Smooth muscle cell (in vitro differentiated cells): ENCODE results near the gene TCFL5. TPM values are rescaled to one million over a fixed set of nuclear protein-coding genes. Genes with fewer than 3 reads are reported as not detected.

ENCODE experiments used
- DNase-seq: peaks from one replicate; lab custom pipeline; 2025; ENCODE audit not compliant: unreplicated experiment; lab: John Stamatoyannopoulos, UW
- H2AFZ ChIP-seq: fragments of 200-600 bp; sonication (generic); 2 replicates; pipeline ENCODE4 v1.6.0; 2016; ENCODE audit warnings: antibody characterized with exemption, low read depth, mild to moderate bottlenecking
- H3F3A ChIP-seq: fragments of 200-600 bp; sonication (generic); 2 replicates; pipeline ENCODE4 v1.6.0; 2017; ENCODE audit warnings: antibody characterized with exemption, low read depth
- H3K27ac ChIP-seq: fragments of 200-600 bp; sonication (generic); 2 replicates; pipeline ENCODE4 v1.5.1; 2016; ENCODE audit warnings: low read depth, mild to moderate bottlenecking
- H3K27me3 ChIP-seq: fragments of 200-600 bp; sonication (generic); 2 replicates; pipeline ENCODE4 v1.6.1; 2016; ENCODE audit warnings: low read depth, mild to moderate bottlenecking
- H3K36me3 ChIP-seq: fragments of 200-600 bp; sonication (generic); 2 replicates; pipeline ENCODE4 v1.5.1; 2016; ENCODE audit warnings: low read depth
- H3K4me1 ChIP-seq: fragments of 200-600 bp; sonication (generic); 2 replicates; pipeline ENCODE4 v1.5.1; 2016; ENCODE audit warnings: low read depth
- H3K4me2 ChIP-seq: fragments of 200-600 bp; sonication (generic); 2 replicates; pipeline ENCODE4 v1.6.0; 2016; ENCODE audit warnings: mild to moderate bottlenecking
- H3K4me3 ChIP-seq: fragments of 200-600 bp; sonication (generic); 2 replicates; pipeline ENCODE4 v1.5.1; 2016; ENCODE audit warnings: mild to moderate bottlenecking
- H3K79me2 ChIP-seq: fragments of 200-600 bp; sonication (generic); 2 replicates; pipeline ENCODE4 v1.6.0; 2016; ENCODE audit warnings: low read depth, mild to moderate bottlenecking
- H3K9ac ChIP-seq: fragments of 200-600 bp; sonication (generic); 2 replicates; pipeline ENCODE4 v1.6.0; 2016; ENCODE audit warnings: low read depth
- H3K9me3 ChIP-seq: fragments of 200-600 bp; sonication (generic); replicated peaks from 2 replicates; pipeline ENCODE4 v1.5.1; 2016; ENCODE audit warnings: low read depth
- H4K20me1 ChIP-seq: fragments of 200-600 bp; sonication (generic); 2 replicates; pipeline ENCODE4 v1.6.0; 2016; ENCODE audit warnings: low read depth
- CTCF ChIP-seq: fragments of 200-600 bp; sonication (generic); IDR thresholded peaks from 2 replicates; pipeline ENCODE4 v1.5.1; 2017; ENCODE audit warnings: borderline replicate concordance, mild to moderate bottlenecking, antibody characterized with exemption; ENCODE audit not compliant: insufficient read depth, poor library complexity, severe bottlenecking
- WGBS: methylation state at CpG from one replicate; pipeline ENCODE4 v1.1.7; 2016; ENCODE audit warnings: low lambda C conversion rate; 5-methylcytosine and 5-hydroxymethylcytosine counted together
- polyA plus RNA-seq: library from polyadenylated mRNA; unstranded; fragments of >200 nt; fragmentation: Nextera tagmentation; extraction: Ambion mirVana; gene quantifications from 2 replicates; pipeline ENCODE4 v1.2.1, GENCODE V29; 2016
- total RNA-seq: library from RNA; depleted of rRNA; stranded (reverse); fragments of >200 nt; gene quantifications from 2 replicates; pipeline ENCODE4 v1.2.3, GENCODE V29; 2014

The TCFL5 gene
- total and polyA plus RNA-seq, 2 experiments from 2014 or later: 9.5 to 12.5 TPM

GRCh38 chr20:62906209-62906608 is 44.6 kb upstream of the TCFL5 start:
- Histone ChIP-seq H3K36me3 (peaks cover 22% of the 10 kb centered on the region), H3F3A (peaks cover 35% of the 10 kb centered on the region)
- no peak for TF ChIP-seq CTCF

GRCh38 chr20:62905536-62906117 is 44.0 kb upstream of the TCFL5 start:
- H3K36me3 ChIP-seq: peaks cover 18% of the 10 kb centered on the region
- peaks cover 89% of the 10 kb centered on the region for H4K20me1 ChIP-seq
- no peak overlapping the region for H3K4me3 ChIP-seq
- H3K79me2 ChIP-seq: peaks cover 39% of the 10 kb centered on the region
- no peak for DNase-seq
- no peak overlapping the region for H3K4me2 ChIP-seq
- no peak for TF ChIP-seq CTCF
- H3K9me3 ChIP-seq: no peaks in the 10 kb centered on the region
- H3K27me3 ChIP-seq: no peaks in the 10 kb centered on the region
- H3F3A ChIP-seq: peaks cover 37% of the 10 kb centered on the region
- no peak overlapping the region for H3K27ac ChIP-seq
- H3K4me1 ChIP-seq: peaks cover 1% of the 10 kb centered on the region
- no peak overlapping the region for H2AFZ ChIP-seq
- no peak overlapping the region for H3K9ac ChIP-seq
- WGBS: 97% methylated on average over 17 of the region's 17 CpGs

More at GRCh38 chr20:62906209-62906608, 44.6 kb upstream of the TCFL5 start:
- H2AFZ ChIP-seq: no peak overlapping the region
- no peaks in the 10 kb centered on the region for H3K4me1 ChIP-seq
- H3K4me3 ChIP-seq: no peak overlapping the region
- no peak overlapping the region for H3K9ac ChIP-seq
- H4K20me1 ChIP-seq: peaks cover 89% of the 10 kb centered on the region
- peaks cover 45% of the 10 kb centered on the region for H3K79me2 ChIP-seq
- no peak overlapping the region for H3K4me2 ChIP-seq
- H3K27ac ChIP-seq: no peak overlapping the region
- no peaks in the 10 kb centered on the region for H3K9me3 ChIP-seq
- WGBS: 98% methylated on average over 16 of the region's 16 CpGs
- no peaks in the 10 kb centered on the region for H3K27me3 ChIP-seq
- DNase-seq: no peak

- peaks cover 34% of the 10 kb centered on the region for H3F3A ChIP-seq
- H3K27me3 ChIP-seq: no peaks in the 10 kb centered on the region
- 81% methylated on average over 7 of the region's 7 CpGs for WGBS
- H4K20me1 ChIP-seq: peaks cover 79% of the 10 kb centered on the region
- H3K4me2 ChIP-seq: no peak overlapping the region
- DNase-seq: no peak
- H3K27ac ChIP-seq: peak overlapping the region; percentile 12
- H2AFZ ChIP-seq: no peak overlapping the region
- H3K9me3 ChIP-seq: no peaks in the 10 kb centered on the region
- H3K4me1 ChIP-seq: peaks cover 20% of the 10 kb centered on the region
- H3K79me2 ChIP-seq: peaks cover 13% of the 10 kb centered on the region
- H3K4me3 ChIP-seq: no peak overlapping the region
- TF ChIP-seq CTCF: no peak
- no peak overlapping the region for H3K9ac ChIP-seq
- peaks cover 18% of the 10 kb centered on the region for H3K36me3 ChIP-seq
These were observed 41.4 kb upstream of the TCFL5 start for GRCh38 chr20:62902926-62903615.
